B cell (primary cell): ENCODE results near the gene FOXO1. TPM values are rescaled to one million over a fixed set of nuclear protein-coding genes. Genes with fewer than 3 reads are reported as not detected.

ENCODE experiments used
- ATAC-seq: fragments of 200-7000 bp; cut with Tn5 transposase; one replicate; pipeline ENCODE4 v1.10.0; 2021; ENCODE audit warnings: low read depth, mild to moderate bottlenecking, moderate number of reproducible peaks, moderate library complexity
- CTCF ChIA-PET: fragments of 350-600 bp; sonication (Branson Sonifier 250); formaldehyde crosslinking; loops from one replicate; lab custom pipeline; 2021; ENCODE audit warnings: antibody characterized with exemption, inconsistent platforms; lab: Charles Lee
- POLR2A ChIA-PET: fragments of 350-600 bp; sonication (Branson Sonifier 250); formaldehyde crosslinking; loops from one replicate; lab custom pipeline; 2021; ENCODE audit warnings: antibody characterized with exemption; lab: Charles Lee
- DNase-seq: peaks from one replicate; pipeline ENCODE4 v3.0.0; 2013
- H2AFZ ChIP-seq: 2 replicates; pipeline ENCODE4 v1.6.1; 2012; ENCODE audit warnings: mild to moderate bottlenecking, low read depth, low read length; ENCODE audit not compliant: insufficient read depth, poor library complexity, severe bottlenecking
- H3K27ac ChIP-seq, 2 donors: 1 replicate in 1 of 2; 2 replicates in 1 of 2; pipeline ENCODE4 v1.5.1; 2012 to 2013; ENCODE audit warnings: low read length in 2 of 2, mild to moderate bottlenecking in 2 of 2, moderate library complexity in 1 of 2
- H3K27me3 ChIP-seq, 4 experiments: fragments of 200-600 bp in 1 of 4; sonication (generic) in 1 of 4; replicated peaks in 1 of 4; 1 replicate in 2 of 4; 2 replicates in 2 of 4; pipeline versions ENCODE4 v1.6.1 to v1.7.0; 2013 to 2016; ENCODE audit warnings: low read length in 3 of 4, mild to moderate bottlenecking in 2 of 4, mixed read lengths in 1 of 4, moderate library complexity in 1 of 4; ENCODE audit not compliant: insufficient read depth in 4 of 4, control insufficient read depth in 3 of 4; ENCODE audit errors: control extremely low read depth in 1 of 4
- H3K36me3 ChIP-seq, 2 experiments: replicated peaks in 1 of 2; 1 replicate in 1 of 2; 2 replicates in 1 of 2; pipeline versions ENCODE4 v1.6.1 to v1.7.1; 2013; ENCODE audit warnings: low read length in 1 of 2; ENCODE audit not compliant: insufficient read depth in 2 of 2, control insufficient read depth in 1 of 2; ENCODE audit errors: control extremely low read depth in 1 of 2, extremely low read depth in 1 of 2
- H3K4me1 ChIP-seq, 2 donors: fragments of 200-600 bp in 1 of 2; sonication (generic) in 1 of 2; 1 replicate in 1 of 2; 2 replicates in 1 of 2; pipeline versions ENCODE4 v1.5.1 to v1.6.1; 2013 to 2017; ENCODE audit warnings: low read length in 2 of 2; ENCODE audit not compliant: control insufficient read depth in 2 of 2, insufficient read depth in 2 of 2
- H3K4me2 ChIP-seq: replicated peaks from 2 replicates; pipeline ENCODE3; 2012; ENCODE audit warnings: mild to moderate bottlenecking, low read depth, low read length; ENCODE audit not compliant: poor library complexity, severe bottlenecking
- H3K4me3 ChIP-seq, 5 experiments: fragments of 200-600 bp in 1 of 5; sonication (generic) in 1 of 5; 1 replicate in 3 of 5; 2 replicates in 2 of 5; pipeline versions ENCODE4 v1.5.1 to v1.7.0; 2011 to 2016; ENCODE audit warnings: low read length in 4 of 5, mild to moderate bottlenecking in 4 of 5, low read depth in 2 of 5, control low read depth in 1 of 5, moderate library complexity in 1 of 5; ENCODE audit not compliant: insufficient read depth in 1 of 5; ENCODE audit errors: control extremely low read depth in 1 of 5, extremely low read depth in 1 of 5
- H3K79me2 ChIP-seq: fragments of 200-600 bp; sonication (generic); one replicate; pipeline ENCODE4 v1.6.0; 2016; ENCODE audit warnings: low read length; ENCODE audit not compliant: control insufficient read depth, insufficient read depth
- H3K9ac ChIP-seq: fragments of 200-600 bp; sonication (generic); 2 replicates; pipeline ENCODE4 v1.6.1; 2017; ENCODE audit warnings: mild to moderate bottlenecking, low read length, moderate library complexity
- H3K9me3 ChIP-seq, 3 donors: one replicate each; pipeline versions ENCODE4 v1.6.1 to v1.7.1; 2013; ENCODE audit warnings: low read length in 2 of 3; ENCODE audit not compliant: control insufficient read depth in 2 of 3, insufficient read depth in 1 of 3; ENCODE audit errors: control extremely low read depth in 1 of 3
- H4K20me1 ChIP-seq: 2 replicates; pipeline ENCODE4 v1.6.0; 2012; ENCODE audit warnings: mild to moderate bottlenecking, low read length; ENCODE audit not compliant: insufficient read depth, control insufficient read depth, poor library complexity, severe bottlenecking
- H3K27ac Mint-ChIP-seq: one replicate; pipeline ENCODE4 v1.8.0; 2021; ENCODE audit warnings: mixed read lengths
- H3K27me3 Mint-ChIP-seq: one replicate; pipeline ENCODE4 v1.8.0; 2021; ENCODE audit warnings: mixed read lengths
- H3K4me1 Mint-ChIP-seq: one replicate; pipeline ENCODE4 v1.8.0; 2021; ENCODE audit warnings: mixed read lengths
- H3K4me3 Mint-ChIP-seq: one replicate; pipeline ENCODE4 v1.8.0; 2021; ENCODE audit warnings: mixed read lengths
- H3K9me3 Mint-ChIP-seq: one replicate; pipeline ENCODE4 v1.8.0; 2022; ENCODE audit warnings: mixed read lengths; ENCODE audit not compliant: insufficient read depth
- CTCF ChIP-seq: fragments of 200-600 bp; IDR thresholded peaks from one replicate; pipeline ENCODE4 v1.8.0; 2022; ENCODE audit warnings: antibody characterized with exemption, mild to moderate bottlenecking
- EZH2 ChIP-seq: IDR thresholded peaks from 2 replicates; pipeline ENCODE4 v1.6.1; 2012; ENCODE audit warnings: borderline replicate concordance, low read depth, mild to moderate bottlenecking, moderate library complexity, low read length; ENCODE audit not compliant: insufficient read depth, poor library complexity, severe bottlenecking
- WGBS: methylation state at CpG from one replicate; pipeline ENCODE4 v1.1.5; 2013; ENCODE audit warnings: missing lambda C conversion rate; ENCODE audit not compliant: insufficient coverage; 5-methylcytosine and 5-hydroxymethylcytosine counted together
- intact Hi-C: fragments of 100-400 bp; cut with micrococcal nuclease; formaldehyde crosslinking; loops from one replicate; pipeline ENCODE4 v1.10.0; 2022
- polyA plus RNA-seq: library from polyadenylated mRNA; depleted of rRNA; stranded (reverse); fragments of >200 nt; gene quantifications from 2 replicates; pipeline ENCODE4 v1.2.3, GENCODE V29; 2012
- total RNA-seq, 2 donors: library from RNA; stranded (reverse); fragments of 120-200 nt in 1 of 2; gene quantifications; 1 replicate in 1 of 2; 2 replicates in 1 of 2; pipeline versions ENCODE4 v1.2.3 to v1.2.4, GENCODE V29; 2013 to 2022

FOXO1 gene
- total and polyA plus RNA-seq, 2 donors (not counting 1 experiment from before 2014, with no cell fraction given): 22.8 to 77.9 TPM

- no peak for TF ChIP-seq CTCF
- no peak for TF ChIP-seq EZH2
- WGBS: no CpG with 5 or more reads among the region's 5 CpGs
- Histone ChIP-seq H3K9me3 (no peaks in the 10 kb centered on the region), H4K20me1 (peaks cover 25% of the 10 kb centered on the region), H2AFZ (peak overlapping the region; percentile 89), H3K79me2 (peaks cover 63% of the 10 kb centered on the region), H3K36me3 (no peaks in the 10 kb centered on the region), H3K9ac (peak overlapping the region; percentile 90), H3K27me3 (no peaks in the 10 kb centered on the region), H3K27ac (peak overlapping the region; percentile 72 to 90), H3K4me1 (peaks cover 21 to 26% of the 10 kb centered on the region in 2 donors), H3K4me3 (peak overlapping the region; percentile 64 to 95 (median 84)), H3K4me2 (peak overlapping the region; percentile 93)
- Mint-ChIP-seq H3K27me3 (no peaks in the 10 kb centered on the region), H3K27ac (peak overlapping the region; percentile 98), H3K4me3 (peak overlapping the region; percentile 97), H3K4me1 (peaks cover 33% of the 10 kb centered on the region), H3K9me3 (no peaks in the 10 kb centered on the region)
- POLR2A ChIA-PET: interaction anchor here (0.7 kb wide), 1 partner anchor 91 kb away, joined by 4 read pairs; no protein-coding TSS in a partner anchor
- CTCF ChIA-PET: interaction anchor here (1.1 to 3.2 kb wide), 9 partner anchors 14 to 1007 kb away, joined by 3 to 36 read pairs (median 8); no protein-coding TSS in a partner anchor
- ATAC-seq (no peak), DNase-seq (no peak)
- intact Hi-C loops: loop anchor here (1.0 to 10.0 kb wide), 9 partner anchors 103 to 1607 kb away; partner anchors contain the start of genes AKAP11, ELF1 and MRPS31
These were observed 1.2 kb upstream of the FOXO1 start for GRCh38 chr13:40667622-40667978.

DNA sequence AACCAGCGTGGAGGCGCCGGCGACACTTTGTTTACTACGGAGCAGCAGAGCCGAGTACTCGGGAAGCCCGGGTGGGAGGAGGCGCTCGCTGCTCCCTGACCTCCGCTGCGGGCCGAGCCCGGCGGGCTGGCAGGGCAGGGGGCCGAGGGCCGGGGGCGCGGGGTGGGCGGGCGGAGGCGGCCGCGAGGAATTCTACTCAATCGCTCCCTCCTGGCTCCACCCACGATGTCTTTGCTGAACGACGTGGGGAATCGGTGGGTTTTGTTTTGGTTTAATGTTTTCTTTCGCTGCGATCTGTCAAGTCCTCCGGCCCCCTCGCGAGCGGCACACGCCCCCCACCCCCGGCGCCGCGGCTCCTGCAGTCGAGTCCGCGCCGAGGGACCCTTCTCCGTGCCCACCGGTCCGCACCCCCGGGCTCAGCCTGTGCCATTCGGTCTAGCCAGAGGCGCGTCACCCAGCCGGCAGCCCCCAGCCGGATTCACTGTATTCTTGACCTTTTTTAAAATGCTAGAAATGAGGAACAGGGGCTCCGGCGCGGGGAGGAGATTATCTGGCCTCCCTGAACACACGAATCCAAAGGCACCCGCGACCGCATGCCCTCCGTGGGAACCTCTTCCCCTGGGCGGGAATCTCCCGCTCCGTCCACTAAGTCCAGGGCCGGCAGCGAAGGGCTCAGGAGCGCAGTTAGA is 636 bp upstream of the FOXO1 start:
- no peak for TF ChIP-seq CTCF
- TF ChIP-seq EZH2: no peak
- peaks cover 29% of the 10 kb centered on the region for H4K20me1 ChIP-seq
- peaks cover 69% of the 10 kb centered on the region for H3K79me2 ChIP-seq
- H3K4me1 ChIP-seq: peaks cover 22 to 26% of the 10 kb centered on the region in 2 donors
- no peaks in the 10 kb centered on the region for H3K27me3 Mint-ChIP-seq
- H3K4me3 Mint-ChIP-seq: peak overlapping the region; percentile 97
- ATAC-seq (peak; percentile 21), DNase-seq (peak; percentile 80)
- CTCF ChIA-PET: interaction anchor here (1.4 to 3.3 kb wide), 9 partner anchors 15 to 724 kb away, joined by 3 to 36 read pairs (median 13); no protein-coding TSS in a partner anchor
- H3K27ac ChIP-seq: peak overlapping the region; percentile 72 to 90
- intact Hi-C loops: loop anchor here (1.0 to 10.0 kb wide), 9 partner anchors 104 to 1608 kb away; partner anchors contain the start of genes AKAP11, ELF1 and MRPS31
- H3K27ac Mint-ChIP-seq: peak overlapping the region; percentile 98
- no peaks in the 10 kb centered on the region for H3K27me3 ChIP-seq
- H3K9me3 ChIP-seq: no peaks in the 10 kb centered on the region
- peak overlapping the region; percentile 64 to 95 (median 84) for H3K4me3 ChIP-seq
- peak overlapping the region; percentile 89 for H2AFZ ChIP-seq
- POLR2A ChIA-PET: no interaction called here
- H3K9ac ChIP-seq: peak overlapping the region; percentile 90
- peaks cover 34% of the 10 kb centered on the region for H3K4me1 Mint-ChIP-seq
- H3K4me2 ChIP-seq: peak overlapping the region; percentile 93
- no peaks in the 10 kb centered on the region for H3K36me3 ChIP-seq
- no peaks in the 10 kb centered on the region for H3K9me3 Mint-ChIP-seq
- WGBS: under 1% methylated on average over 53 of the region's 67 CpGs
